IPS DF 6.9 (cell line): ENCODE measurements around the gene ARL17B.
"Not testable (repeated sequence)": the region's sequence is repeated elsewhere in the genome, so short reads cannot be mapped to it uniquely, and the experiment has no call there.

Experiments
- DNase-seq: peaks from one replicate; pipeline ENCODE4 v3.0.0-alpha.2; 2013; ENCODE audit warnings: low read depth, low spot score
- H3K27ac ChIP-seq: one replicate; pipeline ENCODE4 v1.5.1; 2013; ENCODE audit warnings: low read length, control low read depth
- H3K27me3 ChIP-seq: 2 replicates; pipeline ENCODE4 v1.6.1; 2013; ENCODE audit warnings: mild to moderate bottlenecking, low read length; ENCODE audit not compliant: control insufficient read depth, insufficient read depth
- H3K36me3 ChIP-seq: 2 replicates; pipeline ENCODE4 v1.6.1; 2013; ENCODE audit warnings: low read length; ENCODE audit not compliant: control insufficient read depth, insufficient read depth
- H3K4me1 ChIP-seq: 2 replicates; pipeline ENCODE4 v1.6.1; 2013; ENCODE audit warnings: low read length; ENCODE audit not compliant: control insufficient read depth, insufficient read depth
- H3K4me3 ChIP-seq: 2 replicates; pipeline ENCODE4 v1.5.1; 2013; ENCODE audit warnings: mild to moderate bottlenecking, low read length
- H3K9me3 ChIP-seq: 2 replicates; pipeline ENCODE4 v1.6.1; 2013; ENCODE audit warnings: low read length, inconsistent platforms; ENCODE audit not compliant: control insufficient read depth, insufficient read depth
- WGBS: extraction: QIAGEN DNeasy Blood & Tissue Kit; methylation state at CpG from one replicate; pipeline ENCODE4 v1.1.7; 2013; ENCODE audit warnings: mixed read lengths, missing lambda C conversion rate; ENCODE audit not compliant: insufficient read length, insufficient coverage; 5-methylcytosine and 5-hydroxymethylcytosine counted together

ARL17B gene

GRCh38 chr17:46249153-46249552, 112.4 kb downstream of the ARL17B start:
- H3K4me3 ChIP-seq, H3K36me3 ChIP-seq, H3K4me1 ChIP-seq, H3K27me3 ChIP-seq, DNase-seq, H3K27ac ChIP-seq, H3K9me3 ChIP-seq: not testable (repeated sequence)
- no CpG with 5 or more reads among the region's 3 CpGs for WGBS

GRCh38 chr17:46244949-46245768, 116.4 kb downstream of the ARL17B start:
- not testable (repeated sequence) for H3K36me3 ChIP-seq, H3K4me1 ChIP-seq, H3K9me3 ChIP-seq, H3K4me3 ChIP-seq, H3K27me3 ChIP-seq, H3K27ac ChIP-seq, DNase-seq
- WGBS, result no CpG with 5 or more reads among the region's 14 CpGs

GRCh38 chr17:46244339-46244913, 117.1 kb downstream of the ARL17B start:
- H3K27ac ChIP-seq, H3K36me3 ChIP-seq, DNase-seq, H3K4me3 ChIP-seq, H3K4me1 ChIP-seq, H3K27me3 ChIP-seq, H3K9me3 ChIP-seq: not testable (repeated sequence)
- WGBS, result no CpG with 5 or more reads among the region's 27 CpGs

GRCh38 chr17:46243928-46244327, 117.6 kb downstream of the ARL17B start:
- no CpG with 5 or more reads among the region's 23 CpGs for WGBS
- H3K4me3 ChIP-seq, H3K9me3 ChIP-seq, H3K27me3 ChIP-seq, H3K27ac ChIP-seq, H3K36me3 ChIP-seq, H3K4me1 ChIP-seq, DNase-seq: not testable (repeated sequence)

- WGBS, result no CpG with 5 or more reads among the region's 38 CpGs
- not testable (repeated sequence) for H3K27ac ChIP-seq, DNase-seq
Observed at GRCh38 chr17:46243505-46243904, 118.1 kb downstream of the ARL17B start.

GRCh38 chr17:46231359-46231758, 130.2 kb downstream of the ARL17B start:
- WGBS, result no CpG with 5 or more reads among the region's 8 CpGs

More at GRCh38 chr17:46243505-46243904, 118.1 kb downstream of the ARL17B start:
- H3K4me1 ChIP-seq, H3K9me3 ChIP-seq, H3K27me3 ChIP-seq, H3K4me3 ChIP-seq, H3K36me3 ChIP-seq: not testable (repeated sequence)

GRCh38 chr17:46225274-46225794, 136.2 kb downstream of the ARL17B start:
- not testable (repeated sequence) for H3K9me3 ChIP-seq, H3K36me3 ChIP-seq, H3K27ac ChIP-seq, H3K4me1 ChIP-seq, H3K27me3 ChIP-seq
- peak; percentile 89 for DNase-seq
- no CpG with 5 or more reads among the region's 22 CpGs for WGBS
- peak overlapping the region; percentile 54; the same call in 1 of the 2 replicates for H3K4me3 ChIP-seq

More at GRCh38 chr17:46231359-46231758, 130.2 kb downstream of the ARL17B start:
- not testable (repeated sequence) for H3K36me3 ChIP-seq, H3K27ac ChIP-seq, H3K9me3 ChIP-seq, DNase-seq, H3K4me1 ChIP-seq, H3K27me3 ChIP-seq, H3K4me3 ChIP-seq

GRCh38 chr17:46224864-46225263, 136.7 kb downstream of the ARL17B start:
- H3K27me3 ChIP-seq, H3K9me3 ChIP-seq, H3K36me3 ChIP-seq, DNase-seq, H3K27ac ChIP-seq, H3K4me1 ChIP-seq: not testable (repeated sequence)
- H3K4me3 ChIP-seq, result peak overlapping the region; percentile 54; the same call in 1 of the 2 replicates
- WGBS, result no CpG with 5 or more reads among the region's 54 CpGs
